Spleen (tissue), 11 donors: ENCODE results near the gene AGPAT3. TPM values are rescaled to one million over a fixed set of nuclear protein-coding genes. Genes with fewer than 3 reads are reported as not detected.

Experiments
- DNase-seq: peaks from one replicate; pipeline ENCODE4 v3.0.0-alpha.2; 2020
- H3K27ac ChIP-seq, 8 donors: fragments of 200-600 bp; sonication (generic) in 7 of 8; 1 replicate in 4 of 8; 2 replicates in 4 of 8; pipeline versions ENCODE4 v1.5.0 to v1.8.0; 2016 to 2021; ENCODE audit warnings: inconsistent platforms in 4 of 8, mild to moderate bottlenecking in 4 of 8, moderate library complexity in 1 of 8
- H3K27me3 ChIP-seq, 7 donors: fragments of 200-600 bp; sonication (generic) in 6 of 7; replicated peaks in 1 of 7; 1 replicate in 4 of 7; 2 replicates in 3 of 7; pipeline versions ENCODE4 v1.5.0 to v1.8.0; 2016 to 2021; ENCODE audit warnings: inconsistent platforms in 3 of 7, mild to moderate bottlenecking in 1 of 7
- H3K36me3 ChIP-seq, 6 donors: fragments of 200-600 bp; sonication (generic) in 5 of 6; 1 replicate in 4 of 6; 2 replicates in 2 of 6; pipeline versions ENCODE4 v1.5.0 to v1.8.0; 2016 to 2021; ENCODE audit warnings: inconsistent platforms in 2 of 6
- H3K4me1 ChIP-seq, 6 donors: fragments of 200-600 bp; sonication (generic) in 5 of 6; 1 replicate in 3 of 6; 2 replicates in 3 of 6; pipeline versions ENCODE4 v1.5.0 to v1.8.0; 2016 to 2021; ENCODE audit warnings: inconsistent platforms in 3 of 6
- H3K4me3 ChIP-seq, 8 donors: fragments of 200-600 bp; sonication (generic) in 7 of 8; 1 replicate in 4 of 8; 2 replicates in 4 of 8; pipeline versions ENCODE4 v1.5.0 to v1.8.0; 2016 to 2021; ENCODE audit warnings: inconsistent platforms in 4 of 8, mild to moderate bottlenecking in 4 of 8, moderate library complexity in 2 of 8
- H3K9me3 ChIP-seq, 8 donors: fragments of 200-600 bp; sonication (generic) in 7 of 8; 1 replicate in 4 of 8; 2 replicates in 4 of 8; pipeline versions ENCODE4 v1.5.0 to v1.8.0; 2016 to 2021; ENCODE audit warnings: inconsistent platforms in 4 of 8
- POLR2A ChIP-seq, 3 donors: fragments of 450-650 bp; IDR thresholded peaks; one replicate each; pipeline ENCODE4 v1.5.1; 2017; ENCODE audit warnings: antibody characterized with exemption in 3 of 3, mild to moderate bottlenecking in 1 of 3
- POLR2AphosphoS5 ChIP-seq, 3 donors: sonication (generic); formaldehyde crosslinking; IDR thresholded peaks; one replicate each; pipeline ENCODE4 v1.5.1; 2017; ENCODE audit warnings: antibody characterized with exemption in 3 of 3
- WGBS, 5 donors: extraction: QIAGEN DNeasy Blood & Tissue Kit in 3 of 5; methylation state at CpG; one replicate each; pipeline versions ENCODE4 v1.1.5 to v1.1.7; 2013 to 2018; 5-methylcytosine and 5-hydroxymethylcytosine counted together
- intact Hi-C: fragments of 100-400 bp; cut with DNase I; formaldehyde crosslinking; loops from one replicate; pipeline ENCODE4 v1.15.0; 2023; ENCODE audit warnings: low total_unique reads
- polyA plus RNA-seq, 3 donors: library from polyadenylated mRNA; stranded (reverse); fragments of 200-250 nt; gene quantifications; one replicate each; pipeline ENCODE4 v1.2.1, GENCODE V29; 2013
- total RNA-seq, 7 donors: library from RNA; depleted of rRNA in 3 of 7; stranded (reverse); fragments of >200 nt in 3 of 7; fragmentation: NEBNext Ultra II Directional in 4 of 7; extraction: Animal tissue kit (Norgen Biotek cat#: 25700) in 4 of 7; gene quantifications; one replicate each; pipeline versions ENCODE4 v1.1.0 to v1.2.1, GENCODE V29; 2016 to 2021
- TF ChIP-seq, protein P1 (sequence below), 11 experiments: fragments of 200-600 bp in 7 of 11; fragments of 450-650 bp in 4 of 11; sonication (generic) in 4 of 11; IDR thresholded peaks in 8 of 11; conservative IDR thresholded peaks in 3 of 11; 1 replicate in 7 of 11; 2 replicates in 4 of 11; pipeline versions ENCODE4 v1.4.0 to v1.8.0; 2016 to 2021; ENCODE audit warnings: antibody characterized with exemption in 11 of 11, inconsistent platforms in 4 of 11, mild to moderate bottlenecking in 1 of 11
- donor health status: healthy with polysubstance abuse.
- donor health status: DM: no; HTN: no; CAD: no; lungs with moderate emphysema.
- donor health status: DM: no; HTN: no; CAD: no.
- donor health status: Bipolar disorder and iron deficiency.
- donor health status: healthy.
- donor health status: DM: no; HTN: no; CAD: no.
- donor health status: DM: yes; HTN: yes; CAD: no.

AGPAT3 gene
- total and polyA plus RNA-seq, 10 donors = 6.9 to 92.0 (median 56.0) TPM

DNA sequence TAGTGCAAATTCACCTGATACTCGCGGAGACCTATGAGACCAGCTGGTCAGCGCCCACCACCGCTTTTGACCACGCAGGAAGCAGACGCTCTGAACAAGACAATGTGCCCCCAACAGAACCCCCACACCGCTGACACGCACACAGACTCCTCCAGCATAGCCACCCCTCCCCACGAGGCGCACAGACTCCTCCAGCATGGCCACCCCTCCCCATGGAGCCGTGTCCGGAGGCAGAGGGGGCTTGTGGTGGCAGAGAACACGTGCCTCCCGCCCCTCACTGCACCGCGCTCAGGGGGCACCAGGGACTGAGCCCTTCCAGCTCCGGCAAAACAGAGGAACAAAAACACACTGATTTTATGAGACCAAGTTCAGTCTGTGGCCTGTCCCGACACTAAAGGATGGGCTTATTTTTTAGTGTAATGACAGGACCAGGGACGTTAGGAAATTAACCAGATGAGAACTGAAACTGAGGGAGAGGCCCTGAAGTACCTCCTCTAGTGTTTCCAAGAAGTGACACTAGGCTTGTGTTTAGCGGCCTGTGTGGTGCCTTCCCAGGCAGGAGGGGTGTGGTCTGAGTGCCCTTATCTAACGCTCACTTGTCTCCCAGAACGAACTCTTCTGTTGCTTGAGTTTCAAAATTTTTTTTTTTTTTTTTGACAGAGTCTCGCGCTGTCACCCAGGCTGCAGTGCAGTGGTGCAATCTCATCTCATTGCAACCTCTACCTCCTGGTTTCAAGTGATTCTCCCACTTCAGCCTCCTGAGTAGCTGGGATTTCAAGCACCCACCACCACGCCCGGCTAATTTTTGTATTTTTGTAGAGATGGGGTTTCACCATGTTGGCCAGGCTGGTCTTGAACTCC, 10.0 kb upstream of the AGPAT3 start:
- intact Hi-C loops = no loop called here
- 40 to 48% (median 45%) methylated on average over 22 to 26 of the region's 26 CpGs for WGBS, 5 donors
- peaks cover 0 to 24% (median 7%) of the 10 kb centered on the region in 6 donors for H3K4me1 ChIP-seq
- DNase-seq = peak; percentile 71
- peaks cover 0 to 8% (median 2%) of the 10 kb centered on the region in 8 donors for H3K9me3 ChIP-seq
- H3K27ac ChIP-seq = peak overlapping the region in 4 of 8 donors; percentile 4 to 72 (median 58)
- no peaks in the 10 kb centered on the region for H3K36me3 ChIP-seq
- peak overlapping the region in 1 of 8 donors; percentile 24 for H3K4me3 ChIP-seq
- TF ChIP-seq POLR2A (IDR thresholded peaks at IDR 0.05) (no peak), POLR2AphosphoS5 (IDR thresholded peaks at IDR 0.05) (peak in 1 of 3 donors; percentile 39)
- TF ChIP-seq, protein P1, sequence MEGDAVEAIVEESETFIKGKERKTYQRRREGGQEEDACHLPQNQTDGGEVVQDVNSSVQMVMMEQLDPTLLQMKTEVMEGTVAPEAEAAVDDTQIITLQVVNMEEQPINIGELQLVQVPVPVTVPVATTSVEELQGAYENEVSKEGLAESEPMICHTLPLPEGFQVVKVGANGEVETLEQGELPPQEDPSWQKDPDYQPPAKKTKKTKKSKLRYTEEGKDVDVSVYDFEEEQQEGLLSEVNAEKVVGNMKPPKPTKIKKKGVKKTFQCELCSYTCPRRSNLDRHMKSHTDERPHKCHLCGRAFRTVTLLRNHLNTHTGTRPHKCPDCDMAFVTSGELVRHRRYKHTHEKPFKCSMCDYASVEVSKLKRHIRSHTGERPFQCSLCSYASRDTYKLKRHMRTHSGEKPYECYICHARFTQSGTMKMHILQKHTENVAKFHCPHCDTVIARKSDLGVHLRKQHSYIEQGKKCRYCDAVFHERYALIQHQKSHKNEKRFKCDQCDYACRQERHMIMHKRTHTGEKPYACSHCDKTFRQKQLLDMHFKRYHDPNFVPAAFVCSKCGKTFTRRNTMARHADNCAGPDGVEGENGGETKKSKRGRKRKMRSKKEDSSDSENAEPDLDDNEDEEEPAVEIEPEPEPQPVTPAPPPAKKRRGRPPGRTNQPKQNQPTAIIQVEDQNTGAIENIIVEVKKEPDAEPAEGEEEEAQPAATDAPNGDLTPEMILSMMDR (IDR thresholded peaks at IDR 0.05 in 8 of 11, conservative IDR thresholded peaks at IDR 0.05 in 3 of 11) = no peak
- H3K27me3 ChIP-seq = peaks cover 0 to 5% (median 0%) of the 10 kb centered on the region in 7 donors

DNA sequence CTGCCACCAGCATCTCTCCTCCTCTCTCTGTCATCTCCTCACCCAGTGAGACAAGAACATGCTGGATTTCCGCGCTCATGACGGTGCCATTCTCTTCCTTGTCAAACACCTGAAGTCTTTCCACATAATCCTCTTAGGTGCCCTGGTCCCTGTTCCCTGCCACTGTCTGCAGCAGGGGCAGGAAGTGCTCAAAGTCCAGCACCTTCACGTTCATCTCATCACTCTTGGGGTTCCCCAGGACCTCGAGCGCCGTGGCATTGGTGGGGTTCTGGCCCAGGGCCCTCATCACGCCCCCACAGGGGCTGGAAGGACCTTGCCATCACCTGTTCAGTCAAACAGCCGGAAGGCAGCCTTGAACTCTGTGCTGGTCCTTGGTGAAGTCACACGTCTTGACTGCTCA, 9.1 kb upstream of the AGPAT3 start:
- peaks cover 0 to 5% (median under 1%) of the 10 kb centered on the region in 8 donors for H3K9me3 ChIP-seq
- H3K27me3 ChIP-seq = peaks cover 0 to 5% (median 0%) of the 10 kb centered on the region in 7 donors
- DNase-seq = peak; percentile 68
- TF ChIP-seq POLR2A (IDR thresholded peaks at IDR 0.05) (no peak), POLR2AphosphoS5 (IDR thresholded peaks at IDR 0.05) (no peak)
- TF ChIP-seq, protein P1 (IDR thresholded peaks at IDR 0.05 in 8 of 11, conservative IDR thresholded peaks at IDR 0.05 in 3 of 11) = no peak
- peaks cover 0 to 22% (median 7%) of the 10 kb centered on the region in 6 donors for H3K4me1 ChIP-seq
- no peaks in the 10 kb centered on the region for H3K36me3 ChIP-seq
- H3K4me3 ChIP-seq = no peak overlapping the region
- H3K27ac ChIP-seq = peak overlapping the region in 2 of 8 donors; percentile 48 to 72
- 71 to 82% (median 81%) methylated on average over 9 to 10 of the region's 10 CpGs for WGBS, 5 donors
- intact Hi-C loops = no loop called here

DNA sequence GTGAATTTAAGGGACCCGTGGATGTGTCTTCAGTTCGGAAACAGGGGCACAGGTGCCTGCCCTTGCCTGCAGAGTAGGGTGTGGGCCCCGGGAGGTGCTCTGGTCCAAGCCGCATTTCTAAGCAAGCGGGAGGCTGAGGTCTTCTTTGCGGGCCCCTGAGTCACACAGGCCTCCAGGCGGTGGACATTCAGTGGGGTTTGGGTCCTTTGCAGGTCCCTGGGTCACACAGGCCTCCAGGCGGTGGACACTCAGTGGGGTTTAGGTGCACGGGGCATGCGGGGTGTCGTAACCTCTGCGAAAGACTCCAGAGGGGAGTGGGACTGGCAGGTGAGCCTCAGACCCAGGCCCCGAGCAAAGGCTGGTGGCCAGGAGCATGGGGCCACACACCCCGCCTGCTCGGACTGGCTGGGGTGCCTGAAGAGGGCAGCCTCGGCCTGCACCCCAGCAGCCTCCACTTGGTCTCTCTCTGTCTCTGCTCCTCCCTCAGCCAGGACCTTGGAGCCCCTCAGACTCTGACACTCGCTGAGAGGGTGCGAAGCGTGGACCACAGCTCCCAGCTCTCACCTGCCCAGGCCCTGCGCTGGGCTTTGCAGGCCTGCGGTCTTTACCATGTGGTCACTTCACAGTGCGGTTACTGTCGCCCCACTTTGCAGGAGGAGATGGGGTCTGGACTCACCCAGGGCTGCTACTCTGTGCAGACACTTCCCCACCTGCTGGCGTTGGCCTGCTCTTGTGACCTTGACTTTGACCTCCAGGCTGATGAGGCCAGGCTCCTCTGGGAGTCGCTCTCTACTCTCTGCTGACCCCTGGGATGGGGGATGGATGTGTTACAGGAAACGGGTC, 6.0 kb upstream of the AGPAT3 start:
- Histone ChIP-seq H3K4me3 (no peak overlapping the region), H3K9me3 (no peaks in the 10 kb centered on the region), H3K27me3 (peaks cover 0 to 6% (median 0%) of the 10 kb centered on the region in 7 donors), H3K36me3 (no peaks in the 10 kb centered on the region), H3K4me1 (peaks cover 4 to 31% (median 15%) of the 10 kb centered on the region in 6 donors), H3K27ac (no peak overlapping the region)
- TF ChIP-seq POLR2A (IDR thresholded peaks at IDR 0.05) = no peak
- TF ChIP-seq POLR2AphosphoS5 (IDR thresholded peaks at IDR 0.05) = no peak
- TF ChIP-seq, protein P1 (IDR thresholded peaks at IDR 0.05 in 8 of 11, conservative IDR thresholded peaks at IDR 0.05 in 3 of 11) = no peak
- intact Hi-C loops = no loop called here
- DNase-seq = peak; percentile 62
- WGBS, 5 donors = 90 to 94% (median 92%) methylated on average over 23 to 26 of the region's 26 CpGs
